DMS53 treated with DMSO at 0.1 percent for 48 hours (cell line): ENCODE measurements around the gene KCNMB1.

Experiments
- DNase-seq: peaks from one replicate; lab custom pipeline; 2025; ENCODE audit not compliant: unreplicated experiment; lab: John Stamatoyannopoulos, UW

Gene KCNMB1, protein sequence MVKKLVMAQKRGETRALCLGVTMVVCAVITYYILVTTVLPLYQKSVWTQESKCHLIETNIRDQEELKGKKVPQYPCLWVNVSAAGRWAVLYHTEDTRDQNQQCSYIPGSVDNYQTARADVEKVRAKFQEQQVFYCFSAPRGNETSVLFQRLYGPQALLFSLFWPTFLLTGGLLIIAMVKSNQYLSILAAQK

DNA sequence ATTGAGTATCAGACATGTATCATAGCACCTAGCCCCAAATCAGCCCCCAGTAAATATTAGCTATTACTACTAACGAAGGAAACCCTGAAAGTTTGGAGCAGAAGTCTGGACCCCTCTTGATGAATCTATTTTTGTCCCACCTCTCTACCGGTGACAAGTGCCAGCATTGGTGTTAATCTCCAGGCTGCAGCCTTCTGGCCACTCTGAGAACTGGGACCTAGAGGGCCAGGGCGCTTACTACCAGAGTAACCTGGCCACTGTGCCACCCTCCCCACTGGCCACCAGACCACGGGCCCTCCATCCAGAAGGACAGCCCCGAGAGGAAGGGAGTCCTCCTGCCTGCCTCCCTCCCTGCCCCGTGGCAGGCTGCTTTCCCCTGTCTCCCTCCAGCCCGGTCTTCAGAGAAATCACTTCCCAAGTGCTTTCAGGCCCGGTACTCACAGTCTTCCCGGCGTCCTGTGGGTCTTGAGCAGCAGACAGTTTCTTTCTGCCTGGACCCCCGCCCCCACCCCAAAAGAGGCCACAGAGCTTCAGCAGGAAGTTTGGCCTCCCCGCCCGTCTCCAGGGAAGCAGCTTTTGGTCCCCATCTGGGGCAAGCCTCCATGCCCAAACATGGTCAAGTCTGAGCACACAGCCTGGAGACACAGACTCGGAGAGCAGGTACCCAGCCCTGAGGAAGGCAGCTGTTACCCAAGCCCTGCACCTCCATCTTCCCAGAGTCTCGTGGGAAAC lies at the start of gene KCNMB1:
Gene KCNMB1 (minus strand): TSS at position 550 of the 732 bp plus-strand sequence. CDS start 3,920 bp downstream, outside the sequence.
- no peak for DNase-seq

DNA sequence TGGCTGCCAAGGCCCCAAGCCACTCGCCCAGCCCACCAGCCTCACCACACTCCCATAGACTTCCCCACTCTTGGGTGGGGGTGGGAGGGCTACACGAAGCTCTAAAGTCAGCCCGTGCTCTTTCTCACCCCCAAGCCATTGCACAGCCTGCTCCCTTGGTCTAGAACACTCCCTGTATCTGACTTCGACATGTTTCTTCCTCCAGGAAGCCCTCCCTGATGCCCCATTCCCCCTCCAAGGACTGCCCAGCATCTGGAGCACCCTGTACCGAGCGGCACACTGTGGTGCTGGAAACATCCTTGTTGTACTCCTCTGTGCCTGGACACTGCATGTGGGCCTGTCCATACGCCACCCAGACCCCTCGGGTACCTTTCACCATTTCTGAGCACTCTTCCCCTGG lies 49.4 kb upstream of the KCNMB1 start:
- DNase-seq: no peak

DNA sequence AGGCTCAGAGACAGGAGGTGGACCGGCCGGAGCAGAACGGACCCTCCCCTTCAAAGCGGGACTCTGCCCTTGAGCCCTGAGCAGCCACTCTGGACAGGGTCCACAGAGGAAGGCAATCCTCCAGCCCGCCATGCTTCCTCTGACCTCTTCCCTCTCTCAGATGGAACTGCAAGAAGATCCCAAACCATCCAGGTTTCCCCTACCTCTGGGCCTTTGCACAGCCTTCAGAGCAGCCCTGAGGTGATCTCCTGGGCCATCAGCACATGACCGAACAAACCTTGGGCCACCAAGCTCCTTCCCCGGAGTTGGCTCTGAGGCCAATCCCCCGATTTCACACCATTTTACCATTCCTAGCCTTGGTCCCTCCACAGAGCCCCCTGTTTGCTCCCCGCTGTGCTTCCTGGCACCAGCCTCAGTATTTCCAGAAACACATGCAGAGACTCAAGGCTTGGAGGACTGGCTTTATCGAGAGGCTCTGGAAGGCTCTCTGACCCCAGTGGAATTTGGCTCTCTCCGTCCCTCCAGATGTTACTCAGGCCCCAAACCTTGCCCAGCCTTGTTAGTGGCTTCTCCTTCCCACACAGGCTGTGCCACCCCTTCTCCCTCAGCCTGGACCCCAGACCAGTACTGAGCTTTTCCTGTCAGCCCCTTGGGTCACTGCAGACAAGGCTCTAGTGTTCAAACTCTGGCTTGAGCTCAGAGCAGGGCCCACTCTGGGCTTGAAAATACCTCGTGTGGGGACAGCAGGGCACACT lies 48.6 kb upstream of the KCNMB1 start:
- no peak for DNase-seq

DNA sequence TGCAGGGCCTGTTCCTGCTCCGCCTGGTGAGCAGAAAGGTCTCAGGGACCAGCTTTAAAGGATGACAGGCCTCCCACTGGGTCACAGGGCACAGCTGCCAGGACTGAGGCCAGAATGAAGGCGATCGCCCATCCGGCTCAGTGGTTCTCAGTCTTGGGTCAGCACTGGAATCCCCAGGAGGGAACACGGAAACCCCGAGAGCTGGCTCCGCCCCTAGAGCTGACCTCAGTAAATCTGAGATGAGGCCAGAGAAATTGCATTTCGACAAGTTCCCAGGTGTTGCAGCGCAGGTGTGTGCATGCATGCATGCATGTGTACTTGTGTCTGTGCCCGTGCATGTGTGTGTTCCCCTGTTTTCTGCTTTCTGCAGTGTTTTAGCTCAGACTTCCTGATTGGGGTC lies 47.2 kb upstream of the KCNMB1 start:
- no peak for DNase-seq

DNA sequence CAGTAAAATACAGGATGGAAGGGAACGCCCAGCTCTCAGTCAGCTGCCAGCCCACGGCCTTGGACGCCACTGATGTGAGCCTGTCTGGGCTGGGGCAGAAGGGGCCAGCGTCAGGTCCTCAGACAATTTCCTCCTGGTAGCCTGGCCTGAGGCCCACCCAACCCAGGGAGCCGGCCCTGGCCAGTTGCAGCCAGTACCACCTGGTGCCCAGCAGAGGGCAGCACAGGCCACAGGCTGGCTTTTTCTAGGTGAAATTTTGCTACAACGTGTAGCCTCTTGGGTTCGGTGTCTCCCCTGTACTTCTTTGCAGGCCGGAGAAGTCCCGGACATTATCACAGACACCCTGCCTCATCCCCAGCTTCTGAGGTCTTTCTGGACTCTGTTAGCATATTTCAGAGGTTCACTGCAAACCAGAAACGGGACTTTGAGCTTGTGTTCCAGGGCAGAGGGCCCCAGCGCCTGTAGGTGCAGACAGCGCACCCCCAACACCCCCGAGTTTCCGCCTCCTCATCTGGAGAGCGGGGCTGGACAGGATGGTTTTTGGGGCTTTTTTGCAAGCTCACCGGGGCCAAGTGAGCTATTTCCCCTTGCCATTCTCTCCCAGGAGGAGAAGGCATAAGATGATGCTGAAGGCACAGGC lies 45.9 kb upstream of the KCNMB1 start:
- DNase-seq: no peak

DNA sequence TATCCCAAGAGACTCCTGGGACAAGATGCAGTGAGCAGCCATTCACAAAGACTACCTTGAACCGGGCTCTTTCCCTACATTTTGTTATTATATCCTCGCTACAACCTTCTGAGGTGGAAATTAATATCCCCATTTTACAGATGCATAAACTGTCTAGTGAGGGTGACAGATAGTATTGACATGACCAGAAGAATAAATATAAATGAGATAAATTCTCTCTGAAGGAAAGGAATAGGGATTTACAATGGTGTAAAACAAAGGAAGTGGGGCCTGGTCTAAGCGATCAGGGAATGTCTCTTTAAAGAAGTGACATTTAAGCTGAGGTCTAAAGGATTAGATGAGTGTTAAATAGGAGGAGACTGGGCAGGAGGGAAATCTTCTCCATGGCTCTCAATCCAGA lies 43.5 kb upstream of the KCNMB1 start:
- DNase-seq: no peak

DNA sequence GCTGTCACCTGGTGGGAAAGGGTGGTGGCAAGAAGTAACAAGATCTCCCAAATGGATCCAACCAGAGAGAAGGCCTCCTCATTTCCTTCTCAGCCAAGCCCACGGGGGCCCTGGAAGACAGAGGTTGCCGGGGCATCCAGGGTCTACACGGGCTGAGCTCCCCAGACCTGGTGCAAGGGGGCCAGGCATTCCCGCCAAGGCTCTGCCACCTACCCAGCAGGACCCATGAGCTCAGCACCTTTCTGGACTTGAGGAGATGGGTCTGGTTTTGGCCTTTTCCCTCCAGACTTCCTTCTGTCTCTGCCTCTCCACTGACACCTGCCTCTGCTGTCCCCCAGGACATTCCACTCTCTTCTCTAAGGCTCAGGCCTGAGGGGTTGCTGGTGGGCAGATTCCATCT lies 42.4 kb upstream of the KCNMB1 start:
- no peak for DNase-seq

DNA sequence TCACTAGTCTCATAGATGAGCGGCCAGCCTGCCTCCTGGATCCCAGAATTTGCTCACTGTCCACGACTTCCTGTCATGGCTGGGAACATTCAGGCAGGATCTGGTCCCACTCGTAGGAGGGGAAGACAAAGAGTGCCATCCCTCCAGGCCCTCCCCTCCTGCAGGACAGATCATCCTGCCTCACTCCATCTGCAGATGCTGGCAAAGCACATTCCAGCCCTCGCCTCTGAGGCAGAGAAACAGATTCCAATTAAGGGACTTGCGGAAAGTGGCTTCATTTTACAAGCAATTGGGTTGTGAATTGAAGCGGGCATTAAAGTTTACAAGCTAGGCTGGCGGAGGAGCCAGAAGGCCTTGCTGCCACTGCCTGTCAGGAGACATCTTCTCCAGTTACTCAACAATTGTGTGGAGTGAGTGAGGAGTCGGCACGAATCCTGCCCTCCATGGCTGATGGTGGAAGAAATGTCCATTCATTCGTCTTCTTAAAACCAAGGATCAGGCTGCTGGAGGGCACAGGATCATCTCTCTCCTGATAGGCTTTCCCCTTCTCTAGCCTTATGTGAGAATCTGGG lies 41.8 kb upstream of the KCNMB1 start:
- DNase-seq: no peak

DNA sequence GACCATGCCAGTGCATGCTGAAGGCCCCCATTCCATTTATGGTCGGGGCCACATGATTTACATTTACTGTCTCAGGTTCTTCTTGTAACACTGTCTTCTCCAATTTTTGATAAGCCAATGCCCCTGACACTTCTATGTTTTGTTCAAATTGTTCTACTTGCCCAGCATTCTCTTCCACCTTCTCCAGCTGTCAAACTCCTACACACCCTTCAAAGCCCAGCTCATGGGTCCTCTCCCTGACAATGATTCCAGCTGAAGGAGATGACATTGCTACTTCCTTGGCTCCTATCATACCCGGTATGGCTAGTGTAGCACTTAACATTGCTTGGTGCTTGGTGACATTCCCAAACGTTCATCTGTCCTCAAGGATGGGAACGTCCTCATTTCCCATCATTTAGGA lies 41.1 kb upstream of the KCNMB1 start:
- no peak for DNase-seq

DNA sequence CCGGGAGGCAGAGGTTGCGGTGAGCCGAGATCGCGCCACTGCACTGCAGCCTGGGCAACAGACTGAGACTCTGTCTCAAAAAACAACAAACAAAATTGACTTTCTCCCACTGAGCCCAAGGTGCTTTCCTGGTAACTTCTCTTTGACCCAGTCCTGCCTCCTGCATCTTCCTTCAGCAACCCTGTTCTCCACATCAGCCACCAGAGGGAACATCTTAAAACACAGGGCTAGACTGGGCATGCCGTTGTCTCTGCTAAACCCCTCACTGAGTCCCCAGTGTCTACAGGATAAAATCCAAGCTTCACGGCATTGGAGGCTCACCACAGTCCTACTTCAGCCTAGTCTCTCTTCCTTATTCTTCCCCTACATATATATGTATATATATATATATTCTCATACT lies 39.8 kb upstream of the KCNMB1 start:
- no peak for DNase-seq

DNA sequence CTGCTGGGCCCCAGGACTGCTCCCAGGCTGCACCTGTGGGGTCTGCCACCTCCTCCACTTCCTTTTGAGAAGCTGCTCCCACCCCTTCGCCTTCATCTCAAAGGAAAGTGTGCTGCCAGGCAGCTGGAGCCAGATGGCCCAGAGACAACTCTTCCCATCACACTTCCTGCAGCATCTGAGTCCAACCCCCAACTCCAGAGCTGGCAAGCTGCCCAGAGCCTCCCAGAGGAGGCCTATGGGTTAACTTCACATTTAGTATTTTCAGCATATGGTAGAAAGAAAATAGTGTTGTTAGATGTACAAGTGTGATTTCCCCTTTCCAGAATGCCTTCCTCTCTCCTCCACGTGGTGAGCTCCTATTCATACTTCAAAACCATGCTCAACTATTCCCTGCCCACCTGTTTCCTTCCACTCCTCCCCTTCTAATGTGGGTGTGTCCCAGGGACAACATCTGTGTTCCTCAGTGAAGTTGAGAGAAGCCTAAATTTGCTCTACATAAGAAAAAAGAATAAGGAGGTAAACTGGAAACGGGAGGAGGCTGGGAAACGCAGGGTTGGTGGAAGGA lies 38.6 kb upstream of the KCNMB1 start:
- DNase-seq: no peak

DNA sequence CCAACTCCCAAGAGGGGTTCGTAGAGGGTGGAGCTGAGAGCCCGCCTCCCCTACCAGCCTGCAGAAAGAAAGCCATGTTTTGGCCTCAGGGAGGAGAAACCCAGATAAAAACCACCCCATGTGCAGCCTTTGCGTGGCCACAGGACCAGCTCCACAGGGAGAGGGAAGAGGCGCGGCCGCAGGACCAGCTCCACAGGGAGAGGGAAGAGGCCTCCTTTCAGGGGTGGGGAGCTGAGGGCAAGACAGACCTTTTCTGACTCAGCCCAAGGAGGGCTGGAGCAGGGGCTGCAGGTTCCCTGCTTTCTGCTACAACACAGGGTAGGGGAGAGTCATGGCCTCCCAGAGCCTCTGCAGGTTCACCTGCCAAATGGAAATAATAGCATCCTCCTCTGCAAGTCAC lies 37.6 kb upstream of the KCNMB1 start:
- no peak for DNase-seq

DNA sequence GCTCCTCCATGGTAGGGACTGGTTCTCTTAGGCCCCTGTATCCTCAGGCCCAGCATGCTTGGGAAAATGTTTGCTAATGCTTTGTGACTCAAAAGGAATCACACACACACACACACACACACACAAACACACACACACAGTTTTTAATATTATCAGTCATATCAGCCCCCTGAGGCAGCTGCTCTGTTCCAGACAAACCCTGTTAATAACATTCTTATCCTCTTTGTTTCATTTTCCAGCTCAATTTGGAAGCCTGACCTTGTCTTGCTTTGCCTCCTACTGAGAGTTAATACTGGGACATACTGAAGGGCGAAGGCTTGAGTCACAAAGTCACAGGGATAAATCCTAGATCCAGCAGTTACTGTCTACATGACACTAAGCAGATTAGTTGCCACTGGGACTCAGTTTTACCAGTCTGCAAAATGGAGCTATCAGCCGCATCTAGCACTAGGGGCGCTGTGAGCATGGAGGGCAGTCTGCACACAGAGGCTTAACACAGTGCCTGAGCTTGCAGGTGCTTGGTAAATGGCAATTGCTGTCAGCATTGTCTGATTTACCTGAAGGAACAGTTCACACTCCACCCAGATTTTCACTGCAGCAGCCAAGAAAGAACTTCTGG lies 37.1 kb upstream of the KCNMB1 start:
- no peak for DNase-seq

DNA sequence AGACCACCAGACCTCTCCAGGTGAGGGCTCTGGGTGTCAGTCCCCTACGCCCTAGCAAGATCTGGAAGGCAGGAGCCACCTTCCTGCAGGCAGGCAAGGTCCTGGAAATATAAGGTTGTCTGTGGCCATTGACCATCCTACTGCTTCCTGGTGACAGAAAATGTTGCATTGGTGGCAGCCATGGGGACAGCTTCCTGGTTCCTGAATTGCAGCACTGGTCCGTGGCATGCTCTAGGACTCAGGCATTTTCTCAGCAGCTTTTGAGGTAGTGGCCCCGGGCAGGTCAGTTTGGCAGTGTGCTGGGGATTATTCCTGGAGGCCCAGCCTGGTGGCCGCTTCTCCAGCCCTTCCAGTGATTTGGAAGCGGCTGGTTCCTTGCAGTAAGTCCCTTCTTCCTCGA lies 36.6 kb upstream of the KCNMB1 start:
- DNase-seq: no peak

DNA sequence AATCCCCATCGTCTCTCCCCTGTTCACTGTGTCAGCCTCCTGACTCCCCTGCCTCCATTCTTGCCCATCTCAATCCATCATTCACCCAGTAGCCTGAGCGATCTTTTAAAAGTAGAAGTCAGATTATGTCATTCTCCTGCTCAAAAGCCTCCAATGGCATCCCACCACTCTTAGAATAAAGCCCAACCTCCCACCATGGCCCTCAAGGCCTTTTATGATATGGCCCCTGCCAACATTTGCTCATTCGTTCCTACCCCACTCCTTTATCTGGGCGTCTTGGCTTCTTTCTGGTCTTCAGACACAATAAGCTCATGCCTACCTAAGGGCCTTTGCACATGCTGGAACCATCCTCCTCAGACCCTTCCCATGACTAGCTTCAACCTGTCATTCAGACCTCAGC lies 35.5 kb upstream of the KCNMB1 start:
- no peak for DNase-seq

DNA sequence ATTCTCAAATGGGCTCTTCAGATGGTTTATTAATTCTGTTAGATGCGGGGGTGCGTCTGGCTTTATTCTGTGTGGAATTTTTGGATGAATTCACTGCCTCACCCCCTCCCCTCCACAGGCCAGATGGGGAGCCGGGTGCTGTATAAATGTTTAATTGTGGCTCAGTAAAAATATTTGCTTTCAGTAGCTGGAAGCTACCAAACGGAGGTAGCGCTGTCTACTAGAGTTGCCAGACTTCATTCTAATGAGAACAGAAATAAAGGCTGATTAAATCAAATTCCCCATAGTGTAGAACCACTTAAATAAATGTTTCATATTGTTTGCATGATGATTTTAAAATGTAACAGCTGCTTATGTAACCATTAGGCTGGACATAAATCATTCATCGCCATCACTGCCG lies 34.5 kb upstream of the KCNMB1 start:
- no peak for DNase-seq

DNA sequence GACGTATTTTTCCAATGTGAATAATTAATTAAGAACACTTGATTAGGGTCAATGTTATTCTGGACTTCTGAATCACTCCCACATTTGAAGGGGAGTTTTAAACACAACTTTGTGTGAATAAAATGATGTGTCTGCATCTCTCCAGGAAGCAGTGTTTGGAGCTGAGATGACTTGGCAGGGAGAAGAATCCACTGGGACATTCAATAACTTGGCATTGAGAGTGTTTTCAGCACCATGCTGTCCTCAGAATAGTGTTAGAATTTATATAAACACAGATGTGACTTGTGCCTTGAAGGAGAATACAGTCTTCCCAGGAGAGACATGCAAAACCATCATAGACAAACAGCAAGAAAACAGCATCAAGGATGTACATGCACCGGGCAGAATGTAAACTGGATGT lies 32.7 kb upstream of the KCNMB1 start:
- DNase-seq: no peak

DNA sequence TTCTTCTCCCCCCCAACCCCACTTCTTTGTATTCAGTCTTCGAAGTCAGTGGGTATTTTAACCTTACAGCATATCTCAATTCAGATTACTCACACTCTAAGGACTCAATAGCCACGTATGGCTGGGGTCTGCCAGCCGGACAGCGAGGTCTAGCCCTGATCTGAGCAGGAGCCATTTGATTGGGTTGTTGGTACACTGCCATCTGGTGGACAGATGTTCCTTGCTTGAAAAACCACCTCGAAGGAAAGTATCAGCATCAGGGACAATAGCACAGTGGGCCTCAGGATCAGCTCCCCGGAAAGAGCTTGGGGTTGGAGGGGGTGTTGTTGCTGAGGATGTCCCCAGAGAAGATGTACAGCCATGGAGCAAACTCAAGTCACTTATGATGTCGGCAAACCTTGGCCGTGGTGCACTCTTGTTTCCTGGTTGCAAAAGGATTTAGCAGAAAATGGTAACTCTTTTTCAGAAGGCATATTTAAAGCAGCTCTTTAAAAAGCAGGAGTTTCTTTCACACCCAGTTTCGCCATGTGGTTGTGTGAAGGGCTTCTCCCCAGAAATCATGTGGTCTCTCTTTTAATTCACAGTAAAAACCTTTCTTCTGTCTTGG lies 31.7 kb upstream of the KCNMB1 start:
- DNase-seq: peak; percentile 11

DNA sequence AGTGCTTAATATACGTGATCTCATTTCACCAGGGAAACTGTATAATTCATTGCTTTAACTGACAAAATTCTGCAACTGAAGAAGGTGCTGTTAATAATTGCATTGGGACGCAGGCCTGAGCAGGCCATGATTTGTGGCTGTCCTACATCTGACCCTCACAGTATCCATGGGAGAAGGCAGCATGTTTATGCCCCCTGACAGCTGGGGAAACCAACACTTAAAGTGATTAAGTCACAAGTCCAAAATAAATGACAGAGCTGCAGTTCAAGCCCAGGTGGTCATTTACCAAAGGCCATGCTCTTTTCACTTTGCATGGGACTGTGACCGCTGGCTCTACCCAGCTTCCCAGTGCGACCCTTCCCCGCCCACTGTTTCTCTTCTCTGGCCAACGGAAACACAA lies 30.5 kb upstream of the KCNMB1 start:
- DNase-seq: no peak

DNA sequence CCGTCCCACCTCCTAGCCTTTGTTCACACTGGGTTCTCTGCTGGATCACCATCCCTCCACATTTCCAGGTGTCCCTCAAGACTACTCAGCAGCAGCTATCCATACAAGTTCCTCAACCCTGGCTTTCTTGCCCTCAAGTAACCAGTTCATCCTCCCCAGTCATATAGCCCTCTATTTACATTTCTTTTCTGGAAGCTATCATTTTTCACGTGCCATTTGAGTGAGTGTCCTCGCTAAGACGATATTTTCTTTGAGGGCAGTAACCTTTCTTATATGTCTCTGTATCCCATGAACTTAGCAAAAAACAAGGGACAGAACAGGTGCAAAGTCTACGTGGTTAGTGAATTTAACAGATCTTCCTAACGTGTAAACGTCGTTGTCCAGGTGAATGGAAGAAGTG lies 29.6 kb upstream of the KCNMB1 start:
- no peak for DNase-seq
